Measurements from ENCODE around the gene C7orf25. TPM values are rescaled to one million over a fixed set of nuclear protein-coding genes. Genes with fewer than 3 reads are reported as not detected.

C7orf25 gene
- total and polyA plus RNA-seq, 4 donors = 0.88 to 7.4 (median 2.1) TPM

DNA sequence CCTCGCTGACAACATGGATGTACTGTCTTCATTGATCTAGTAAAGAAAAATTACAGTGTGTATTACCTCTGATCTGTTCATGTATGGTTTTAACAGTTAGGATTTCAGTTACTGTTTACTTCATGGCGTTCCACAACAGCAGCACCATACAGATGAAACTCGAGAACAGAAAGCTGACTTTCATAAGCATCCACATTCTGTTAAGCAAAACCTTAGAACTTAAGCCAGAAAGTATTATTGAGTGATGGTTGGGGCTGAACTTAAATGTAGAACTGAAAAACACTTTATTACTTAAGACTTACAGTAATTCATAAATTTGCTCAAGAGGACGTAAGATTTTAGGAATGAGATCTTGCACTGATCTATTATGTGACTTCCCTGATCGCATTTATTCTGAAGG, 24.0 kb upstream of the C7orf25 start:
- DNase-seq (ENCODE audit: low spot score) = no peak
- Histone ChIP-seq H3K4me3 (ENCODE audit: low read depth in 1 of 3, low read length in 3 of 3) (no peak overlapping the region), H3K9me3 (ENCODE audit: control insufficient read depth in 4 of 4, low read length in 3 of 4) (no peaks in the 10 kb centered on the region), H3K4me1 (ENCODE audit: control insufficient read depth in 4 of 4, insufficient read depth in 4 of 4, low read length in 3 of 4) (peaks cover 3 to 22% (median 6%) of the 10 kb centered on the region in 4 donors), H3K27ac (ENCODE audit: low read depth in 1 of 2, low read length in 2 of 2) (no peak overlapping the region), H3K27me3 (ENCODE audit: control insufficient read depth in 4 of 4, insufficient read depth in 4 of 4, low read length in 3 of 4) (no peaks in the 10 kb centered on the region), H3K9ac (ENCODE audit: low read depth in 1 of 2, low read length in 2 of 2) (no peak overlapping the region), H3K36me3 (ENCODE audit: control insufficient read depth in 4 of 4, insufficient read depth in 3 of 4, low read depth in 1 of 4, low read length in 3 of 4) (peaks cover 2 to 37% (median 28%) of the 10 kb centered on the region in 4 donors)
- TF ChIP-seq EGR1 (IDR thresholded peaks at IDR 0.05; ENCODE audit: low read depth in 2 of 2) = no peak
- no peak for TF ChIP-seq RXRA (IDR thresholded peaks at IDR 0.05)
- no peak for TF ChIP-seq HNF4G (IDR thresholded peaks at IDR 0.05)
- TF ChIP-seq, protein P1, sequence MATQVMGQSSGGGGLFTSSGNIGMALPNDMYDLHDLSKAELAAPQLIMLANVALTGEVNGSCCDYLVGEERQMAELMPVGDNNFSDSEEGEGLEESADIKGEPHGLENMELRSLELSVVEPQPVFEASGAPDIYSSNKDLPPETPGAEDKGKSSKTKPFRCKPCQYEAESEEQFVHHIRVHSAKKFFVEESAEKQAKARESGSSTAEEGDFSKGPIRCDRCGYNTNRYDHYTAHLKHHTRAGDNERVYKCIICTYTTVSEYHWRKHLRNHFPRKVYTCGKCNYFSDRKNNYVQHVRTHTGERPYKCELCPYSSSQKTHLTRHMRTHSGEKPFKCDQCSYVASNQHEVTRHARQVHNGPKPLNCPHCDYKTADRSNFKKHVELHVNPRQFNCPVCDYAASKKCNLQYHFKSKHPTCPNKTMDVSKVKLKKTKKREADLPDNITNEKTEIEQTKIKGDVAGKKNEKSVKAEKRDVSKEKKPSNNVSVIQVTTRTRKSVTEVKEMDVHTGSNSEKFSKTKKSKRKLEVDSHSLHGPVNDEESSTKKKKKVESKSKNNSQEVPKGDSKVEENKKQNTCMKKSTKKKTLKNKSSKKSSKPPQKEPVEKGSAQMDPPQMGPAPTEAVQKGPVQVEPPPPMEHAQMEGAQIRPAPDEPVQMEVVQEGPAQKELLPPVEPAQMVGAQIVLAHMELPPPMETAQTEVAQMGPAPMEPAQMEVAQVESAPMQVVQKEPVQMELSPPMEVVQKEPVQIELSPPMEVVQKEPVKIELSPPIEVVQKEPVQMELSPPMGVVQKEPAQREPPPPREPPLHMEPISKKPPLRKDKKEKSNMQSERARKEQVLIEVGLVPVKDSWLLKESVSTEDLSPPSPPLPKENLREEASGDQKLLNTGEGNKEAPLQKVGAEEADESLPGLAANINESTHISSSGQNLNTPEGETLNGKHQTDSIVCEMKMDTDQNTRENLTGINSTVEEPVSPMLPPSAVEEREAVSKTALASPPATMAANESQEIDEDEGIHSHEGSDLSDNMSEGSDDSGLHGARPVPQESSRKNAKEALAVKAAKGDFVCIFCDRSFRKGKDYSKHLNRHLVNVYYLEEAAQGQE (IDR thresholded peaks at IDR 0.05) = no peak
- TF ChIP-seq GABPA (IDR thresholded peaks at IDR 0.05 in 1 of 2, conservative IDR thresholded peaks at IDR 0.05 in 1 of 2) = no peak
- no peak for TF ChIP-seq SP1 (IDR thresholded peaks at IDR 0.05)
- TF ChIP-seq TAF1 (conservative IDR thresholded peaks at IDR 0.05) = no peak
- TF ChIP-seq FOXA1 (IDR thresholded peaks at IDR 0.05) = no peak
- TF ChIP-seq HNF4A (conservative IDR thresholded peaks at IDR 0.05) = no peak
- no peak for TF ChIP-seq RAD21 (IDR thresholded peaks at IDR 0.05)
- no peak for TF ChIP-seq YY1 (IDR thresholded peaks at IDR 0.05)
- TF ChIP-seq, protein P2, sequence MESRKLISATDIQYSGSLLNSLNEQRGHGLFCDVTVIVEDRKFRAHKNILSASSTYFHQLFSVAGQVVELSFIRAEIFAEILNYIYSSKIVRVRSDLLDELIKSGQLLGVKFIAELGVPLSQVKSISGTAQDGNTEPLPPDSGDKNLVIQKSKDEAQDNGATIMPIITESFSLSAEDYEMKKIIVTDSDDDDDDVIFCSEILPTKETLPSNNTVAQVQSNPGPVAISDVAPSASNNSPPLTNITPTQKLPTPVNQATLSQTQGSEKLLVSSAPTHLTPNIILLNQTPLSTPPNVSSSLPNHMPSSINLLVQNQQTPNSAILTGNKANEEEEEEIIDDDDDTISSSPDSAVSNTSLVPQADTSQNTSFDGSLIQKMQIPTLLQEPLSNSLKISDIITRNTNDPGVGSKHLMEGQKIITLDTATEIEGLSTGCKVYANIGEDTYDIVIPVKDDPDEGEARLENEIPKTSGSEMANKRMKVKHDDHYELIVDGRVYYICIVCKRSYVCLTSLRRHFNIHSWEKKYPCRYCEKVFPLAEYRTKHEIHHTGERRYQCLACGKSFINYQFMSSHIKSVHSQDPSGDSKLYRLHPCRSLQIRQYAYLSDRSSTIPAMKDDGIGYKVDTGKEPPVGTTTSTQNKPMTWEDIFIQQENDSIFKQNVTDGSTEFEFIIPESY (IDR thresholded peaks at IDR 0.05) = no peak
- TF ChIP-seq NR2F2 (IDR thresholded peaks at IDR 0.05) = no peak
- no peak for TF ChIP-seq FOXA2 (IDR thresholded peaks at IDR 0.05)
- TF ChIP-seq, protein P3, sequence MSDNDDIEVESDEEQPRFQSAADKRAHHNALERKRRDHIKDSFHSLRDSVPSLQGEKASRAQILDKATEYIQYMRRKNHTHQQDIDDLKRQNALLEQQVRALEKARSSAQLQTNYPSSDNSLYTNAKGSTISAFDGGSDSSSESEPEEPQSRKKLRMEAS (IDR thresholded peaks at IDR 0.05) = no peak
- TF ChIP-seq, protein P4, sequence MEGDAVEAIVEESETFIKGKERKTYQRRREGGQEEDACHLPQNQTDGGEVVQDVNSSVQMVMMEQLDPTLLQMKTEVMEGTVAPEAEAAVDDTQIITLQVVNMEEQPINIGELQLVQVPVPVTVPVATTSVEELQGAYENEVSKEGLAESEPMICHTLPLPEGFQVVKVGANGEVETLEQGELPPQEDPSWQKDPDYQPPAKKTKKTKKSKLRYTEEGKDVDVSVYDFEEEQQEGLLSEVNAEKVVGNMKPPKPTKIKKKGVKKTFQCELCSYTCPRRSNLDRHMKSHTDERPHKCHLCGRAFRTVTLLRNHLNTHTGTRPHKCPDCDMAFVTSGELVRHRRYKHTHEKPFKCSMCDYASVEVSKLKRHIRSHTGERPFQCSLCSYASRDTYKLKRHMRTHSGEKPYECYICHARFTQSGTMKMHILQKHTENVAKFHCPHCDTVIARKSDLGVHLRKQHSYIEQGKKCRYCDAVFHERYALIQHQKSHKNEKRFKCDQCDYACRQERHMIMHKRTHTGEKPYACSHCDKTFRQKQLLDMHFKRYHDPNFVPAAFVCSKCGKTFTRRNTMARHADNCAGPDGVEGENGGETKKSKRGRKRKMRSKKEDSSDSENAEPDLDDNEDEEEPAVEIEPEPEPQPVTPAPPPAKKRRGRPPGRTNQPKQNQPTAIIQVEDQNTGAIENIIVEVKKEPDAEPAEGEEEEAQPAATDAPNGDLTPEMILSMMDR (IDR thresholded peaks at IDR 0.05; ENCODE audit: low read depth, low read length, missing input control) = no peak
- TF ChIP-seq, protein P5, sequence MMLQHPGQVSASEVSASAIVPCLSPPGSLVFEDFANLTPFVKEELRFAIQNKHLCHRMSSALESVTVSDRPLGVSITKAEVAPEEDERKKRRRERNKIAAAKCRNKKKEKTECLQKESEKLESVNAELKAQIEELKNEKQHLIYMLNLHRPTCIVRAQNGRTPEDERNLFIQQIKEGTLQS (IDR thresholded peaks at IDR 0.05) = no peak
- TF ChIP-seq JUND (IDR thresholded peaks at IDR 0.05) = no peak
- WGBS = 96% methylated on average over 5 of the region's 5 CpGs

All from liver (tissue), 9 donors.